Measurements from ENCODE around the gene TSPAN18. TPM values are rescaled to one million over a fixed set of nuclear protein-coding genes. Genes with fewer than 3 reads are reported as not detected.

Gene TSPAN18
- total RNA-seq, 2 experiments from 2014 or later = 1.4 to 2.3 TPM

DNA sequence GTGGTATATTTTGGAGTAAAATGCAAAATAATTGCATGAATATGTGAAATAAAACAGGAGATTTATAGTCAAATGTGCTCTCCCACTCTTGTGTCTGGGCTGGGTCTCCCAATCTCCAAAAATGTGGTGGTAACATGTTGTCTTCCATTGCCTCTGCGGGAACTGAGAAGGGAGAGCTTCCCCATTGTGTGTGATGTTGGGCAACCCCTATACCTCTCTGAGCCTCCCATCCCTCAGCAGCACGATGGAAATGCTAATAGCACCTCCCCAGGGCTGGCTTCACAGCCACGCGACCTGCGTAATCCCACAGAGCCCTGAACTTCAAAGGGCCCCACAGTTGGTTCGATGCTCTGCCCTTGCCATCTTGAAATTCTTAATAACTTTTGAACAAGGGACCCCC, 151.9 kb downstream of the TSPAN18 start:
- DNase-seq (no peak), ATAC-seq (no peak)
- POLR2A ChIA-PET = no interaction called here
- Mint-ChIP-seq H3K36me3 (ENCODE audit: low read depth) (no peaks in the 10 kb centered on the region), H3K4me3 (no peak overlapping the region), H3K27ac (no peak overlapping the region), H3K4me1 (no peaks in the 10 kb centered on the region), H3K9me3 (ENCODE audit: low read depth) (no peaks in the 10 kb centered on the region), H3K27me3 (no peaks in the 10 kb centered on the region)
- CTCF ChIA-PET = no interaction called here
- intact Hi-C loops (cut with DNase I, micrococcal nuclease) = no loop called here

- Mint-ChIP-seq H3K27me3 (no peaks in the 10 kb centered on the region), H3K36me3 (ENCODE audit: low read depth) (no peaks in the 10 kb centered on the region), H3K4me3 (no peak overlapping the region), H3K4me1 (no peaks in the 10 kb centered on the region), H3K9me3 (ENCODE audit: low read depth) (no peaks in the 10 kb centered on the region), H3K27ac (no peak overlapping the region)
- ChIA-PET CTCF (interaction anchor here (0.7 to 0.8 kb wide), 2 partner anchors 12 to 14 kb away, joined by 3 to 4 read pairs; no protein-coding TSS in a partner anchor), POLR2A (no interaction called here)
- DNase-seq = no peak
- ATAC-seq = no peak
- intact Hi-C loops (cut with DNase I, micrococcal nuclease) = no loop called here
Measured at GRCh38 chr11:44879432-44879831, 152.7 kb downstream of the TSPAN18 start.

- Mint-ChIP-seq H3K4me1 (no peaks in the 10 kb centered on the region), H3K4me3 (no peak overlapping the region), H3K27me3 (no peaks in the 10 kb centered on the region), H3K9me3 (ENCODE audit: low read depth) (no peaks in the 10 kb centered on the region), H3K36me3 (ENCODE audit: low read depth) (no peaks in the 10 kb centered on the region), H3K27ac (no peak overlapping the region)
- intact Hi-C loops (cut with DNase I, micrococcal nuclease) = no loop called here
- DNase-seq (no peak), ATAC-seq (no peak)
- ChIA-PET CTCF (interaction anchor here (0.6 to 0.7 kb wide), 2 partner anchors 14 to 366 kb away, joined by 3 read pairs; no protein-coding TSS in a partner anchor), POLR2A (no interaction called here)
Measured at GRCh38 chr11:44880511-44880910, 153.7 kb downstream of the TSPAN18 start.

DNA sequence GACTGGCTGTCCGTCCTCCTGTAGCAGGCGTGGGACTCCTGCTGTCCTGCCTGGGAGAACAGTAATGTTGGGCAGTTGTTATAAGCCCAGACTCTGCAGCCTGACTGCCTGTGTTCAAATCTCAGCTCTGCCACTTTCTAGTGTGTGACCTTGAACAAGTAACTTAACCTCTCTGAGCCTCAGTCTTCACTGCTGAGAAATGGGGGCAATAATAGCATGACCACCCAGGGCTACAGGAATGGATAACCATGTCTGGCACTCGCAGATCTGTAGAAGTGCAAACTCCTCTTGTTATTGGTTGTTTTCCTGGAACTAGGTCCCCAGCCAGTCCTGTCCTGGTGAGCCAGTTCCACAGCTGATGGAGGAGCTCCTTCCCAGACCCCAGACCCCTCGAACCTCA, 154.2 kb downstream of the TSPAN18 start:
- CTCF ChIA-PET = interaction anchor here (0.6 kb wide), 1 partner anchor 15 kb away, joined by 3 read pairs; no protein-coding TSS in a partner anchor
- no peaks in the 10 kb centered on the region for H3K36me3 Mint-ChIP-seq (ENCODE audit: low read depth)
- ATAC-seq = no peak

GRCh38 chr11:44883277-44883676, 156.5 kb downstream of the TSPAN18 start:
- Mint-ChIP-seq H3K9me3 (ENCODE audit: low read depth) (no peaks in the 10 kb centered on the region), H3K4me1 (no peaks in the 10 kb centered on the region), H3K36me3 (ENCODE audit: low read depth) (no peaks in the 10 kb centered on the region), H3K27ac (no peak overlapping the region), H3K4me3 (no peak overlapping the region), H3K27me3 (no peaks in the 10 kb centered on the region)
- intact Hi-C loops (cut with DNase I, micrococcal nuclease) = no loop called here
- no peak for ATAC-seq
- ChIA-PET POLR2A (no interaction called here), CTCF (interaction anchor here (0.7 kb wide), 1 partner anchor 28 kb away, joined by 3 read pairs; no protein-coding TSS in a partner anchor)
- DNase-seq = no peak

More for the DNA sequence above, 154.2 kb downstream of the TSPAN18 start:
- H3K9me3 Mint-ChIP-seq (ENCODE audit: low read depth) = no peaks in the 10 kb centered on the region
- H3K4me3 Mint-ChIP-seq = no peak overlapping the region
- no peaks in the 10 kb centered on the region for H3K4me1 Mint-ChIP-seq
- POLR2A ChIA-PET = no interaction called here
- no peaks in the 10 kb centered on the region for H3K27me3 Mint-ChIP-seq
- no peak for DNase-seq
- H3K27ac Mint-ChIP-seq = no peak overlapping the region
- intact Hi-C loops (cut with DNase I, micrococcal nuclease) = no loop called here

- H3K9me3 Mint-ChIP-seq (ENCODE audit: low read depth) = no peaks in the 10 kb centered on the region
- CTCF ChIA-PET = interaction anchor here (0.7 to 1.3 kb wide), 2 partner anchors 8 to 29 kb away, joined by 3 to 4 read pairs; no protein-coding TSS in a partner anchor
- H3K27me3 Mint-ChIP-seq = no peaks in the 10 kb centered on the region
- H3K27ac Mint-ChIP-seq = no peak overlapping the region
- POLR2A ChIA-PET = no interaction called here
- no peaks in the 10 kb centered on the region for H3K36me3 Mint-ChIP-seq (ENCODE audit: low read depth)
- no peak overlapping the region for H3K4me3 Mint-ChIP-seq
- DNase-seq (no peak), ATAC-seq (no peak)
- no peaks in the 10 kb centered on the region for H3K4me1 Mint-ChIP-seq
- intact Hi-C loops (cut with DNase I, micrococcal nuclease) = no loop called here
Measured at GRCh38 chr11:44884056-44884455, 157.3 kb downstream of the TSPAN18 start.

- Mint-ChIP-seq H3K4me3 (no peak overlapping the region), H3K36me3 (ENCODE audit: low read depth) (no peaks in the 10 kb centered on the region), H3K27me3 (no peaks in the 10 kb centered on the region), H3K4me1 (no peaks in the 10 kb centered on the region), H3K27ac (no peak overlapping the region), H3K9me3 (ENCODE audit: low read depth) (no peaks in the 10 kb centered on the region)
- intact Hi-C loops (cut with DNase I, micrococcal nuclease) = no loop called here
- ChIA-PET CTCF (interaction anchor here (0.5 to 1.5 kb wide), 4 partner anchors 9 to 455 kb away, joined by 3 to 4 read pairs (median 4); no protein-coding TSS in a partner anchor), POLR2A (no interaction called here)
- DNase-seq (no peak), ATAC-seq (no peak)
Measured at GRCh38 chr11:44885065-44885810, 158.5 kb downstream of the TSPAN18 start.

GRCh38 chr11:44885919-44886789, 159.4 kb downstream of the TSPAN18 start:
- no peaks in the 10 kb centered on the region for H3K36me3 Mint-ChIP-seq (ENCODE audit: low read depth)
- no peaks in the 10 kb centered on the region for H3K27me3 Mint-ChIP-seq
- ChIA-PET CTCF (interaction anchor here (0.6 to 2.3 kb wide), 4 partner anchors 9 to 454 kb away, joined by 3 to 9 read pairs (median 4); no protein-coding TSS in a partner anchor), POLR2A (no interaction called here)
- no peak for ATAC-seq
- H3K27ac Mint-ChIP-seq = no peak overlapping the region
- DNase-seq = no peak
- H3K4me1 Mint-ChIP-seq = no peaks in the 10 kb centered on the region
- intact Hi-C loops (cut with DNase I, micrococcal nuclease) = no loop called here
- H3K4me3 Mint-ChIP-seq = no peak overlapping the region
- H3K9me3 Mint-ChIP-seq (ENCODE audit: low read depth) = no peaks in the 10 kb centered on the region

DNA sequence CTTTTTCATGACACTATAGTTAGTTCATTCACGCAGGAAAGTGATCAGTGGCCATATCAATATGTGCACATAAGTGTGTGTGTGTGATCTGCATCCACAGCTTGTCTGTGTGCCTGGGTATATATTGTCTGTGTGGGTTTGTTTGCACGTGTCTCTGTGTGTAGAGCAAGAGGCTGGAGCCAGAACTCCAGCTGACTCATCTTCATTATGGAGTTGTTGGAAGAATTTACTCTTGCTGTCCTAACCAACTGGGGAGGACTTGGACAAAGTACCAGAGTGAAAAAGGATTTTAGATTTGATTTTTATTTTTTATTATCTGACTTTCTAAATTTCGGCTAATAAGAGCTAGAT, 160.0 kb downstream of the TSPAN18 start:
- intact Hi-C loops (cut with DNase I, micrococcal nuclease) = no loop called here
- H3K36me3 Mint-ChIP-seq (ENCODE audit: low read depth) = no peaks in the 10 kb centered on the region
- CTCF ChIA-PET = interaction anchor here (0.6 to 2.3 kb wide), 3 partner anchors 8 to 117 kb away, joined by 4 to 9 read pairs (median 4); no protein-coding TSS in a partner anchor
- H3K9me3 Mint-ChIP-seq (ENCODE audit: low read depth) = no peaks in the 10 kb centered on the region
- H3K27me3 Mint-ChIP-seq = no peaks in the 10 kb centered on the region
- ATAC-seq = no peak
- H3K4me3 Mint-ChIP-seq = no peak overlapping the region
- H3K27ac Mint-ChIP-seq = no peak overlapping the region
- H3K4me1 Mint-ChIP-seq = no peaks in the 10 kb centered on the region
- POLR2A ChIA-PET = no interaction called here
- no peak for DNase-seq

DNA sequence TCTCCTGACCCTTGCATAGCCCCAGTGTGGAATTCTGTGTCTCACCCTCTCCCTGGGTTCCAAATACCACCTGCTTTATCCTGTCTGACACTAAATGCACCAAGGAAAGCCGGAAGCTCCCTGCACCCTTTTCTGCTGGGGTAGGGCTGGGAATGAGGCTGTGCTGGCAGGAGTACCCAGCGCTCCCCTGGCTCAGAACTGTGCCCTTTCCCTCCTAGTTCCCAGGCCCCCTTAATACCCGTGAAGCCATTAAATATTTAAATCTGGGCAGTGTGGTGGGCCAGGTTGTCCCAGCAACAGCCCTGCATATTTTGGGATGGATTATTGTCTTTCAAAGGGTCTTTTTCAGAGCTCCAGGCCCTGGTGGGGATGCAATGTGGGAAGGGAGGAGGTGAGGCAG, 160.9 kb downstream of the TSPAN18 start:
- no peak overlapping the region for H3K27ac Mint-ChIP-seq
- H3K9me3 Mint-ChIP-seq (ENCODE audit: low read depth) = no peaks in the 10 kb centered on the region
- DNase-seq = no peak
- H3K36me3 Mint-ChIP-seq (ENCODE audit: low read depth) = no peaks in the 10 kb centered on the region
- no peak for ATAC-seq
- intact Hi-C loops (cut with DNase I, micrococcal nuclease) = no loop called here
- peaks cover 1% of the 10 kb centered on the region for H3K4me1 Mint-ChIP-seq
- CTCF ChIA-PET = interaction anchor here (0.9 to 2.3 kb wide), 4 partner anchors 24 to 113 kb away, joined by 3 to 9 read pairs (median 4); no protein-coding TSS in a partner anchor
- POLR2A ChIA-PET = no interaction called here
- H3K4me3 Mint-ChIP-seq = no peak overlapping the region
- no peaks in the 10 kb centered on the region for H3K27me3 Mint-ChIP-seq

- H3K27ac Mint-ChIP-seq = no peak overlapping the region
- ChIA-PET CTCF (interaction anchor here (0.7 to 1.3 kb wide), 4 partner anchors 9 to 114 kb away, joined by 3 read pairs; no protein-coding TSS in a partner anchor), POLR2A (no interaction called here)
- H3K36me3 Mint-ChIP-seq (ENCODE audit: low read depth) = no peaks in the 10 kb centered on the region
- DNase-seq = no peak
- peaks cover 1% of the 10 kb centered on the region for H3K4me1 Mint-ChIP-seq
- intact Hi-C loops (cut with DNase I, micrococcal nuclease) = no loop called here
- no peaks in the 10 kb centered on the region for H3K27me3 Mint-ChIP-seq
- ATAC-seq = no peak
- no peak overlapping the region for H3K4me3 Mint-ChIP-seq
- H3K9me3 Mint-ChIP-seq (ENCODE audit: low read depth) = no peaks in the 10 kb centered on the region
Measured at GRCh38 chr11:44889266-44889665, 162.5 kb downstream of the TSPAN18 start.
